MM.1S (cell line): ENCODE measurements around the gene NDUFAB1.
"Not testable (repeated sequence)": the region's sequence is repeated elsewhere in the genome, so short reads cannot be mapped to it uniquely, and the experiment has no call there.

Source experiments
- DNase-seq: peaks from one replicate; pipeline ENCODE4 v3.0.0-alpha.2; 2015
- H2AFZ ChIP-seq: fragments of 300-600 bp; sonication (generic); 2 replicates; pipeline ENCODE4 v1.6.0; 2016; ENCODE audit warnings: antibody characterized with exemption, low read length
- H3F3A ChIP-seq: fragments of 300-600 bp; sonication (generic); 2 replicates; pipeline ENCODE4 v1.6.1; 2016; ENCODE audit warnings: mild to moderate bottlenecking, antibody characterized with exemption, low read length, moderate library complexity, mixed read lengths; ENCODE audit not compliant: insufficient read depth
- H3K27ac ChIP-seq: fragments of 300-600 bp; sonication (generic); 2 replicates; pipeline ENCODE4 v1.5.1; 2016; ENCODE audit warnings: mild to moderate bottlenecking, low read length
- H3K27me3 ChIP-seq: fragments of 300-600 bp; sonication (generic); replicated peaks from 2 replicates; pipeline ENCODE4 v1.6.0; 2016; ENCODE audit warnings: low read length; ENCODE audit not compliant: insufficient read depth
- H3K36me3 ChIP-seq: fragments of 300-600 bp; sonication (generic); replicated peaks from 2 replicates; pipeline ENCODE4 v1.6.1; 2016; ENCODE audit warnings: mild to moderate bottlenecking, low read length, mixed read lengths; ENCODE audit not compliant: insufficient read depth
- H3K4me1 ChIP-seq: fragments of 300-600 bp; sonication (generic); 2 replicates; pipeline ENCODE4 v1.6.1; 2016; ENCODE audit warnings: low read length, mixed read lengths
- H3K4me2 ChIP-seq: fragments of 300-600 bp; sonication (generic); 2 replicates; pipeline ENCODE4 v1.6.0; 2016; ENCODE audit warnings: low read depth, low read length
- H3K4me3 ChIP-seq: fragments of 300-600 bp; sonication (generic); 2 replicates; pipeline ENCODE4 v1.5.1; 2016; ENCODE audit warnings: low read length, mixed read lengths
- H3K79me2 ChIP-seq: fragments of 300-600 bp; sonication (generic); 2 replicates; pipeline ENCODE4 v1.6.1; 2016; ENCODE audit warnings: mixed run types, low read length, mixed read lengths
- H3K9ac ChIP-seq: fragments of 300-600 bp; sonication (generic); 2 replicates; pipeline ENCODE4 v1.6.1; 2016; ENCODE audit warnings: low read length, mixed read lengths
- H3K9me2 ChIP-seq: fragments of 300-600 bp; sonication (generic); replicated peaks from 2 replicates; pipeline ENCODE4 v1.6.1; 2016; ENCODE audit warnings: mild to moderate bottlenecking, low read length, mixed read lengths; ENCODE audit not compliant: insufficient read depth
- H3K9me3 ChIP-seq: fragments of 300-600 bp; sonication (generic); replicated peaks from 2 replicates; pipeline ENCODE4 v1.6.1; 2016; ENCODE audit warnings: mild to moderate bottlenecking, low read length, mixed read lengths; ENCODE audit not compliant: insufficient read depth
- H4K20me1 ChIP-seq: fragments of 300-600 bp; sonication (generic); 2 replicates; pipeline ENCODE4 v1.6.1; 2016; ENCODE audit warnings: mild to moderate bottlenecking, low read length, moderate library complexity, mixed read lengths; ENCODE audit not compliant: insufficient read depth
- CTCF ChIP-seq: fragments of 300-600 bp; sonication (generic); IDR thresholded peaks from 2 replicates; pipeline ENCODE4 v1.5.1; 2016; ENCODE audit warnings: antibody characterized with exemption, low read length, mixed read lengths
- EZH2 ChIP-seq: fragments of 300-600 bp; sonication (generic); optimal IDR thresholded peaks from 2 replicates; pipeline ENCODE3; 2017; ENCODE audit warnings: low read depth, mild to moderate bottlenecking, antibody characterized with exemption, low read length, mixed read lengths
- EZH2phosphoT487 ChIP-seq: fragments of 300-600 bp; sonication (generic); IDR thresholded peaks from 2 replicates; pipeline ENCODE4 v1.6.1; 2018; ENCODE audit warnings: antibody characterized with exemption, low read length

NDUFAB1 gene

GRCh38 chr16:23611936-23612335 lies 15.8 kb upstream of the NDUFAB1 start:
- Histone ChIP-seq H3K4me2 (no peak overlapping the region), H3K9ac (no peak overlapping the region), H3K4me3 (no peak overlapping the region), H2AFZ (no peak overlapping the region), H3K4me1 (no peaks in the 10 kb centered on the region), H3K27me3 (no peaks in the 10 kb centered on the region), H3K9me2 (no peaks in the 10 kb centered on the region), H3K36me3 (0 out of 2 replicates have a peak, but pooled peaks cover 3% of the 10 kb centered on the region), H3K9me3 (no peaks in the 10 kb centered on the region), H3F3A (no peaks in the 10 kb centered on the region), H4K20me1 (no peaks in the 10 kb centered on the region), H3K79me2 (no peaks in the 10 kb centered on the region), H3K27ac (no peak overlapping the region)
- DNase-seq, result no peak
- no peak for TF ChIP-seq EZH2phosphoT487
- no peak for TF ChIP-seq EZH2
- TF ChIP-seq CTCF, result no peak

GRCh38 chr16:23610905-23611304 lies 14.8 kb upstream of the NDUFAB1 start:
- H3K9me2 ChIP-seq, H3K9me3 ChIP-seq, H3K4me3 ChIP-seq, H3F3A ChIP-seq, DNase-seq, H3K4me2 ChIP-seq, H3K9ac ChIP-seq, H3K27ac ChIP-seq, H2AFZ ChIP-seq, H3K36me3 ChIP-seq, H3K27me3 ChIP-seq, H4K20me1 ChIP-seq, H3K4me1 ChIP-seq, H3K79me2 ChIP-seq: not testable (repeated sequence)

- Histone ChIP-seq H3K79me2 (no peaks in the 10 kb centered on the region), H3K4me2 (no peak overlapping the region), H3K9me2 (no peaks in the 10 kb centered on the region), H3K4me1 (no peaks in the 10 kb centered on the region), H3F3A (no peaks in the 10 kb centered on the region), H3K9ac (no peak overlapping the region), H3K36me3 (0 out of 2 replicates have a peak, but pooled peaks cover 3% of the 10 kb centered on the region), H3K27me3 (no peaks in the 10 kb centered on the region), H4K20me1 (no peaks in the 10 kb centered on the region), H3K27ac (no peak overlapping the region), H2AFZ (no peak overlapping the region), H3K4me3 (no peak overlapping the region), H3K9me3 (no peaks in the 10 kb centered on the region)
- DNase-seq, result no peak
- TF ChIP-seq CTCF (no peak), EZH2 (no peak), EZH2phosphoT487 (no peak)
Observed at GRCh38 chr16:23609929-23610328, 13.8 kb upstream of the NDUFAB1 start.

GRCh38 chr16:23608194-23608593 lies 12.1 kb upstream of the NDUFAB1 start:
- Histone ChIP-seq H3K9ac (no peak overlapping the region), H2AFZ (no peak overlapping the region), H3K4me3 (no peak overlapping the region), H3K9me3 (no peaks in the 10 kb centered on the region), H3K36me3 (0 out of 2 replicates have a peak, but pooled peaks cover 3% of the 10 kb centered on the region), H3K27me3 (no peaks in the 10 kb centered on the region), H3K4me1 (no peaks in the 10 kb centered on the region), H3K4me2 (no peak overlapping the region), H4K20me1 (no peaks in the 10 kb centered on the region), H3K27ac (no peak overlapping the region), H3K9me2 (no peaks in the 10 kb centered on the region), H3F3A (no peaks in the 10 kb centered on the region), H3K79me2 (no peaks in the 10 kb centered on the region)
- no peak for DNase-seq
- TF ChIP-seq EZH2phosphoT487 (no peak), CTCF (no peak), EZH2 (no peak)
